Fibroblast of lung (primary cell): ENCODE data around the gene PHEX. TPM values are rescaled to one million over a fixed set of nuclear protein-coding genes. Genes with fewer than 3 reads are reported as not detected.

Experiments
- DNase-seq, 2 donors: peaks; one replicate each; pipeline versions ENCODE4 v3.0.0 to v3.0.0-alpha.2; 2010; ENCODE audit warnings: low read depth in 2 of 2
- H2AFZ ChIP-seq: 2 replicates; pipeline ENCODE4 v1.5.1; 2012; ENCODE audit warnings: low read length, control low read depth, inconsistent platforms
- H3K27ac ChIP-seq: 2 replicates; pipeline ENCODE4 v1.5.1; 2011; ENCODE audit warnings: low read length, control low read depth; ENCODE audit not compliant: insufficient read depth
- H3K27me3 ChIP-seq: 2 replicates; pipeline ENCODE4 v1.5.1; 2011; ENCODE audit warnings: mild to moderate bottlenecking, low read length; ENCODE audit not compliant: control insufficient read depth, insufficient read depth
- H3K36me3 ChIP-seq: 2 replicates; pipeline ENCODE4 v1.5.1; 2011; ENCODE audit warnings: low read length; ENCODE audit not compliant: control insufficient read depth, insufficient read depth
- H3K4me1 ChIP-seq: 2 replicates; pipeline ENCODE4 v1.5.1; 2011; ENCODE audit warnings: low read length; ENCODE audit not compliant: control insufficient read depth, insufficient read depth; ENCODE audit errors: extremely low read depth
- H3K4me2 ChIP-seq: 2 replicates; pipeline ENCODE4 v1.5.1; 2011; ENCODE audit warnings: low read length, control low read depth; ENCODE audit not compliant: insufficient read depth; ENCODE audit errors: extremely low read depth
- H3K4me3 ChIP-seq, 4 experiments: fragments of 200-600 bp in 1 of 4; sonication (generic) in 1 of 4; replicated peaks in 1 of 4; 2 replicates each; pipeline ENCODE4 v1.5.1; 2011 to 2016; ENCODE audit warnings: low read length in 4 of 4, low read depth in 3 of 4, mild to moderate bottlenecking in 3 of 4, control low read depth in 2 of 4, inconsistent platforms in 1 of 4, mixed read lengths in 1 of 4; ENCODE audit not compliant: insufficient read depth in 1 of 4; ENCODE audit errors: control extremely low read depth in 1 of 4
- H3K79me2 ChIP-seq: 2 replicates; pipeline ENCODE4 v1.5.1; 2012; ENCODE audit warnings: mild to moderate bottlenecking, low read length, inconsistent platforms; ENCODE audit not compliant: control insufficient read depth, insufficient read depth
- H3K9ac ChIP-seq: 2 replicates; pipeline ENCODE4 v1.5.1; 2011; ENCODE audit warnings: mild to moderate bottlenecking, low read length, control low read depth; ENCODE audit not compliant: insufficient read depth
- H3K9me3 ChIP-seq: 2 replicates; pipeline ENCODE4 v1.5.1; 2012; ENCODE audit warnings: low read depth, low read length; ENCODE audit not compliant: control insufficient read depth, insufficient read depth
- H4K20me1 ChIP-seq: 2 replicates; pipeline ENCODE4 v1.5.1; 2011; ENCODE audit warnings: low read length; ENCODE audit not compliant: control insufficient read depth, insufficient read depth; ENCODE audit errors: extremely low read depth
- EZH2 ChIP-seq: IDR thresholded peaks from 2 replicates; pipeline ENCODE4 v1.5.1; 2012; ENCODE audit warnings: low read length, control low read depth, mild to moderate bottlenecking; ENCODE audit errors: missing control alignments
- polyA plus RNA-seq, 2 donors: library from polyadenylated mRNA; depleted of rRNA in 1 of 2; stranded (reverse) in 1 of 2; unstranded in 1 of 2; fragments of >200 nt; gene quantifications; 2 replicates each; pipeline ENCODE4 v1.2.1, GENCODE V29; 2011 to 2012; ENCODE audit warnings: missing spikeins in 1 of 2
- total RNA-seq: library from RNA; depleted of rRNA; stranded (reverse); fragments of >200 nt; gene quantifications from 2 replicates; pipeline ENCODE4 v1.2.1, GENCODE V29; 2014
- TF ChIP-seq, protein P1 (sequence below), 2 donors: IDR thresholded peaks in 1 of 2; conservative IDR thresholded peaks in 1 of 2; 1 replicate in 1 of 2; 2 replicates in 1 of 2; pipeline ENCODE4 v1.5.1; 2011 to 2012; ENCODE audit warnings: low read length in 2 of 2, control low read depth in 1 of 2, inconsistent platforms in 1 of 2, low read depth in 1 of 2, mild to moderate bottlenecking in 1 of 2

The PHEX gene
- total and polyA plus RNA-seq, 2 donors (not counting 1 experiment from before 2014, with no cell fraction given): 1.2 to 1.7 TPM

DNA sequence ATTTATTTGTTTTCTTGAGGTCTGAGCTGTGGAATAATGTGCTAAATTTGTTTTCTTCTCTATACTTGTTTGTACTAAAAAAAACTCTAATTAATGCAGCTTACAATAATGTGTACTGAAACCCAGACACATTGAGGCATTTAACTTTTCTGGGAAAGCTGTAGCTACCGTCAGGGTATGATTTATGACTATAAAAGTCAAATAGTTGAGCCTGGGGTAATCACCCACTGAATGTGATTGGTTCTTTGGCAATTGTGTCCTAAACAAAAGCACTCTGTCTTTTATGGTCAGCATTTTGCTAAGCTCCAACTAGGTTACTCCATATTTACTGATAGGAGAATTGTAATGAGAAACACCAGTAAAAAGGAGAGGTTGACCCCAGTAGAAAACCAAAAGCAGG, 174.7 kb downstream of the PHEX start:
- Histone ChIP-seq H3K4me3 (no peak overlapping the region), H3K27ac (no peak overlapping the region), H3K9ac (no peak overlapping the region), H3K27me3 (no peaks in the 10 kb centered on the region), H3K36me3 (no peaks in the 10 kb centered on the region), H3K9me3 (no peaks in the 10 kb centered on the region), H3K4me1 (no peaks in the 10 kb centered on the region), H3K79me2 (no peaks in the 10 kb centered on the region), H2AFZ (no peak overlapping the region), H4K20me1 (no peaks in the 10 kb centered on the region), H3K4me2 (no peak overlapping the region)
- no peak for TF ChIP-seq EZH2
- TF ChIP-seq, protein P1, sequence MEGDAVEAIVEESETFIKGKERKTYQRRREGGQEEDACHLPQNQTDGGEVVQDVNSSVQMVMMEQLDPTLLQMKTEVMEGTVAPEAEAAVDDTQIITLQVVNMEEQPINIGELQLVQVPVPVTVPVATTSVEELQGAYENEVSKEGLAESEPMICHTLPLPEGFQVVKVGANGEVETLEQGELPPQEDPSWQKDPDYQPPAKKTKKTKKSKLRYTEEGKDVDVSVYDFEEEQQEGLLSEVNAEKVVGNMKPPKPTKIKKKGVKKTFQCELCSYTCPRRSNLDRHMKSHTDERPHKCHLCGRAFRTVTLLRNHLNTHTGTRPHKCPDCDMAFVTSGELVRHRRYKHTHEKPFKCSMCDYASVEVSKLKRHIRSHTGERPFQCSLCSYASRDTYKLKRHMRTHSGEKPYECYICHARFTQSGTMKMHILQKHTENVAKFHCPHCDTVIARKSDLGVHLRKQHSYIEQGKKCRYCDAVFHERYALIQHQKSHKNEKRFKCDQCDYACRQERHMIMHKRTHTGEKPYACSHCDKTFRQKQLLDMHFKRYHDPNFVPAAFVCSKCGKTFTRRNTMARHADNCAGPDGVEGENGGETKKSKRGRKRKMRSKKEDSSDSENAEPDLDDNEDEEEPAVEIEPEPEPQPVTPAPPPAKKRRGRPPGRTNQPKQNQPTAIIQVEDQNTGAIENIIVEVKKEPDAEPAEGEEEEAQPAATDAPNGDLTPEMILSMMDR (conservative IDR thresholded peaks at IDR 0.05 in 1 of 2, IDR thresholded peaks at IDR 0.05 in 1 of 2; ENCODE audit: low read depth in 1 of 2, low read length in 2 of 2): no peak
- no peak for DNase-seq

GRCh38 chrX:22220941-22221340, 188.8 kb downstream of the PHEX start:
- no peak overlapping the region for H3K4me3 ChIP-seq
- H3K27ac ChIP-seq: no peak overlapping the region

GRCh38 chrX:22234380-22234779, 202.3 kb downstream of the PHEX start:
- H3K27ac ChIP-seq: no peak overlapping the region
- H3K9me3 ChIP-seq: no peaks in the 10 kb centered on the region
- no peak overlapping the region for H3K9ac ChIP-seq
- H3K4me2 ChIP-seq: no peak overlapping the region
- no peak overlapping the region for H3K4me3 ChIP-seq
- no peaks in the 10 kb centered on the region for H3K36me3 ChIP-seq
- H3K27me3 ChIP-seq: no peaks in the 10 kb centered on the region
- no peak for DNase-seq
- no peaks in the 10 kb centered on the region for H3K4me1 ChIP-seq
- TF ChIP-seq, protein P1 (conservative IDR thresholded peaks at IDR 0.05 in 1 of 2, IDR thresholded peaks at IDR 0.05 in 1 of 2; ENCODE audit: low read depth in 1 of 2, low read length in 2 of 2): no peak
- TF ChIP-seq EZH2: no peak
- H4K20me1 ChIP-seq: no peaks in the 10 kb centered on the region
- no peaks in the 10 kb centered on the region for H3K79me2 ChIP-seq
- no peak overlapping the region for H2AFZ ChIP-seq

More at GRCh38 chrX:22220941-22221340, 188.8 kb downstream of the PHEX start:
- H3K4me2 ChIP-seq: no peak overlapping the region
- no peaks in the 10 kb centered on the region for H3K4me1 ChIP-seq
- TF ChIP-seq, protein P1 (conservative IDR thresholded peaks at IDR 0.05 in 1 of 2, IDR thresholded peaks at IDR 0.05 in 1 of 2; ENCODE audit: low read depth in 1 of 2, low read length in 2 of 2): no peak
- TF ChIP-seq EZH2: no peak
- no peak overlapping the region for H3K9ac ChIP-seq
- H3K79me2 ChIP-seq: no peaks in the 10 kb centered on the region
- peak; percentile 57 to 81 for DNase-seq
- no peaks in the 10 kb centered on the region for H3K36me3 ChIP-seq
- H3K27me3 ChIP-seq: no peaks in the 10 kb centered on the region
- no peaks in the 10 kb centered on the region for H4K20me1 ChIP-seq
- no peak overlapping the region for H2AFZ ChIP-seq
- no peaks in the 10 kb centered on the region for H3K9me3 ChIP-seq
